GM21360 (cell line): ENCODE results near the gene PROB1.
"Not testable (repeated sequence)": the region's sequence is repeated elsewhere in the genome, so short reads cannot be mapped to it uniquely, and the experiment has no call there.

Experiments used
- ATAC-seq: cut with Tn5 transposase; IDR thresholded peaks from one replicate; pipeline ENCODE4 v1.9.1; 2021; ENCODE audit warnings: mild to moderate bottlenecking, moderate library complexity; ENCODE audit not compliant: unreplicated experiment

The PROB1 gene

DNA sequence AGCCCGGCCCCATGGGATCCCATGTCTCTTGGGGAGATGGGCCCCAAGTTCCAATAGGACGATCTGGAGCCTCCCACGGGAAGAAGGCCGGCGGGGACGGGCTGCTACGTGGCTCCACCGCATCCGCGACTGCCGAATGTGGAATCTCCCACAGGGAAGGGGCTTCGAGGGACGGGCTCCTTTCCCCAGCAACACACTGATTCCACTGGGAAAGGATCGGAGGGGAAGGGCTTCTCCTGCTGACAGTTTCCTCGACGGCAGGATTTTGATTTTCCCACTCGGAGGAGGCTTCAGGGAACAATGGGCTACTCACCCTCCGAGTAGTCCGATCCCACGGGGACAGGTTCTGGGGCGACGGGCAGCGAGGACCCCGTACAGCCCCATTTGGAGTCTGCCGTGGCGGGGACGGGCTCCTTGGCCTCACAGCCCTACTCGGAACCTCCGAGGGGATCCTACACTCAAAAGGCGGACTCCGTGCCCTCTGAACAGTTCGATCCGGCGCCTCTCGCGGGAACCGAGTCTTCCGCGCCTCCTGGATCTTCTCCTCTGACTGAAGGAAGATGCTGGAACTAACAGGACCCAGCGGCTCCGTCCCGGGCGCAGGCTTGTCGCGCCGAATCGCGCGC lies 1.3 kb downstream of the PROB1 start:
- no peak for ATAC-seq

- ATAC-seq, result peak; percentile 39
Observed at GRCh38 chr5:139392678-139393496, 2.0 kb downstream of the PROB1 start.

GRCh38 chr5:139392324-139392677 lies 2.6 kb downstream of the PROB1 start:
- ATAC-seq, result no peak

DNA sequence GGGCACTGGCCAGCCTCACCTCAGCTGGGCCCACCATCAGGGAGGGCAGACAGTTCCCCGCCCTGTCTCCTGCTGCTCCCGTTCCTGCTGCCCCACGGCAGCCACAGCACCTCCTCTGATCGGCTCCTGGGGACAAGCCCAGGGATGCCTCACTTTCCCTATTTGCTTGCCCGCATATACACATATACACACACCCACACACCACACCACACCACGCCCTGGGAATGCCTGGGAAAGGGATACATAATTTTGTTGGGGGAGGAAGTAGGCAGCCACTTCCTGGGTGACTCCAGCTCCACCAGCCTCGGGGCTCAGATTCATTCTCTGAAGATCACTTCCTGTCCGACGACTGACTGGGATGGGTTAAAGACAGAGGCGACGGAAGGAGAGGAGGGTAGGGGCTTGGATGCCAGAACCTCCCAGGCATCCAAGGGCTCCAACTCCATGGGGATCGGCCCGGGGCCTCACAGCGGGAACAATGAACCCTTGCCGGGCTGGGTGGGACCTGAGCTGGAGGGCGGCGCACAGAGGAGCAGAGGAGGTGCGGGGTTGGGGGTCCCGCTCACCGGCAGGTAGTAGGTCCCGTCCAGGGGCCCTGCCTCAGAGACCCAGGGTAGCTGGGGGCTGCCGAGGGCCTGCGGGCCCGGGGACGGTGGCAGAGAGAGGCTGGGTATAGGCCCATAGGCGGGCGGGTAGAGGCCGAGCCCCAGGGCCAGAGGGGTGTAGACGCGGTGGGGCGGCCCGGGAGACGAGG lies 3.2 kb downstream of the PROB1 start:
- ATAC-seq, result no peak

DNA sequence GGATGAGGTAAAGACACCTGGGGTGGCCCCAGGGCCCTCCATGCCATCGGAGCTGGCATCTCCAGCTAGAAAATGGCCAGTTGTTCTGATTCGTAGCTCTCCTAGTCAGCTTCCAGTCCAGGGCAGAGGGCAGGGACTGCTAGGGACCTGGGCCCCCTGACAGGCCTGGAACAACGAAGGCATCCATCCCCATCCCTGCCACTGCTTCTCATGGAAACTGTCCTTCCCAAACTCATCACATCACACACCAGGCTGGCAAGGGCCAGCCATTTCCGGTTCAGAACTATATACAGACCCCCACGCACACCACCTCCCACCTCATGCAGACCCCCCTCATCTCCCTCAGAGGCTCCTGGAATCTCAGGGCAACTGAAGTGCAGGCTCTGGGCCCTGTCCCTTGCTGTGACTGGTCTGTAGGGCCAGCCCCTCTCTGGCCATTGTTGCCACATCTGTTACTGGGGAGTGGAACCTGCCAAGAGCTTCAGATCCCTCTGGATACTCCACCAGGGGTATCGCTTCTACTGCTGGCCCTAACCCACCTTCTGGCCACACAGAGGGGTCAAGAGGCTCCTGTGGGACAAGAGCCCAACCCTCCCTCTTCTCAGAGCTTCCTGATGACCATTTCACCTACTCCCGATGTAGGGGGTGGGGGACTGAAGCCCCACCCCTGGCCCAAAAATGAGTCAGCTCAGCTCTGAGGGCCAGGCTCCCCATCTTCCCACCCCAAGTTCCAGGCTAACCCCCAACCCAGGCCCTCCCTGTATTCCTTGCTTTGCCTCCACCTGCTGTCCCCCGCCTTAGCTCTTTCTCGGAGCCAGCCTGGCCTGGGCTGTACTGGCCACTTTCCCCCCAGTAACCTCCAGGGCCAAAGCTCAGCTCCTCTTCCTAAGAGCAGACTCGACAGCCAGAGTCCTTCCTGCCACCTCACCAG lies 4.0 kb downstream of the PROB1 start:
- ATAC-seq, result no peak

DNA sequence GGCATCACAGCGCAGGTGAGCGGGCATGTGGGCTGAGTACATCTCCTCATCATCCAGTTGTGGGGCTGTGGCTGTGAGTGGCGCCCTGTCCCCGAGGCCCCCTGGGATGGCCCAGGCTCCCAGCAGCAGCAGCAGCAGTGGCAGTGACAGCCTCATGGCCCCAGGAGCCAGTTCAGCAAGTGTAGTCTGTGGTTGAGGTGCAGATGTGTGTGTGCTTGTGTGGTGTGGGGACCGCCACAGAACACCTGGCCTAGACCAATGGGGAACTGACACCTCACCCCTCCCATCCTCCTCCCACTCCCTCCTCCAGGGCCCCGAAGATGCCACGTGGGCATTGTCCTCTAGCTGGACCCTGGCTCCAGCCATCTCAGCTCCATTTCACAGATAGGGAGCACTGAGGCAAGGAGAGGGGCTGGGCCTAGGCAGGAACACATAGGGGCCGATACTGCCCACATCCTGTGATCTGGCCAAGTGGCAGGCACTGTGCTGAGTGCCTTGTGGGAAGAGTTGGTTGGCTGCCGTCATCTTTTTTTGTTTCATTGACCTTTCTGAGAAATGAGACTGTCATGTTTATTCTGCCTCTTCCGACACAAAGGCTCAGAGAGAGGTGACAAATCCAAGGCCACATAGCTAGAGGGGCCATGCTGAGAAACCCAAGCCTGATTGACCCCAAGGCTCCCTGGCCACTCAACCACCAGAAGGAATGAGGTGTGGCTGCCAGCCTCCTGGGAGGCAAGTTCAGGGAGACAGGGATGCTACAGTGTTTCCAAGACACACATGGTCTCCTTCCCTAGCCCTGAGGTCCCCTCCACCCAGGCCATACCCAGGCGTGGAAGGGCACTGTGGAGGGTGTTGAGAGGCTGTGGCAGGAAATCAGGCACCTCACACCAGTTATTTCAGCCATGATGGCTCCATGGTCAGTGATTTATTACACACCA lies 4.9 kb downstream of the PROB1 start, which contains the start of gene MZB1:
MZB1 (minus strand) TSS at position 213 of the 938 bp plus-strand sequence; CDS start at position 156, 57 bp downstream.
- peak; percentile 24 for ATAC-seq

- ATAC-seq, result no peak
Observed at GRCh38 chr5:139388198-139388821, 6.6 kb downstream of the PROB1 start.

GRCh38 chr5:139387611-139388197 lies 7.2 kb downstream of the PROB1 start:
- no peak for ATAC-seq

- ATAC-seq, result not testable (repeated sequence)
Observed at GRCh38 chr5:139386956-139387355, 7.9 kb downstream of the PROB1 start.

DNA sequence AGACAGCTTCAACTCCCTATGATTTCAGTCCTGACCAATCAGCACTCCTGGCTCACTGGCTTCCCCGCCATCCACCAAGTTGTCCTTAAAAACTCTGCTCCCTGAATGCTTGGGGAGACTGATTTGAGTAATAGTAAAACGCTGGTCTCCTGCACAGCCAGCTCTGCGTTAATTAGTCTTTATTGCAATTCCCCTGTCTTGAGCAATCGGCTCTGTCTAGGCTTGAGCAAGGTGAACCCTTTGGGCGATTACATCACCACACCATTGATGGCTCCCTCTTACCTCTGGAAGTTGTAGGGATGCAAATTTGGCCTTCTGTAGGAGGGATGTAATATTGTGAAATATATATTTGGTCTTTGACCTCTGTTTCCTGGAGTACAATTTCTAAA lies 8.9 kb downstream of the PROB1 start:
- no peak for ATAC-seq

GRCh38 chr5:139385061-139386049 lies 9.5 kb downstream of the PROB1 start:
- no peak for ATAC-seq

- ATAC-seq, result no peak
Observed at GRCh38 chr5:139384591-139385051, 10.3 kb downstream of the PROB1 start.

GRCh38 chr5:139383993-139384590 lies 10.8 kb downstream of the PROB1 start:
- ATAC-seq, result no peak

GRCh38 chr5:139383275-139383992 lies 11.5 kb downstream of the PROB1 start, which contains the start of gene SLC23A1:
TSS of gene SLC23A1 (minus strand) at chr5:139383297. CDS start at chr5:139383253, 44 bp downstream.
- ATAC-seq, result no peak

DNA sequence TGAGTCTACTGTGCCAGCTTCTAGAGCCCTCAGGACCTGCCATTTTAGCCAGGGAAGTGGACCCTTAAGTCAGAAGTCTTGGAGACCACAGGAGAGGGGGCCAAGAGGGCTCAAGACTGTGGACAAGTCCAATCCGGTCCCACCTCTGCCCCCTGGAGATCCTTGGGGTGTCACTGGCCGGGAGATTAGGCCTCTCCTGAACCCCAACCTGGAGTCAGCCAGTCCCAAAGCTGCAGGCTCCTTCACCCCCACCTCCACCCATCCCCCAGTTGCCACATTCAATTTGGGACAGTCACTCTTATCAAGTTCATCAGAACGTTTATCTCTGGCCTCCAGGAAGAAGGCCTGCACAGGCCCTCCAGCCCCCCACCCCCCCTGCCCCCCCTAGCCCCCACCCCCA lies 12.1 kb downstream of the PROB1 start:
- no peak for ATAC-seq
